ENCODE data around the gene FRS3. TPM values are rescaled to one million over a fixed set of nuclear protein-coding genes. Genes with fewer than 3 reads are reported as not detected.
A peak's percentile ranks its signal among the peaks of the same experiment; 100 is the strongest.

The FRS3 gene
- total and polyA plus RNA-seq, 2 of the 13 experiments (the other 11 are each of a cell fraction or from before 2014, with no cell fraction given), result 3.0 to 7.4 TPM

- TF ChIP-seq ZBTB40 (IDR thresholded peaks at IDR 0.05) (no peak), ZBTB40 (CRISPR knock-in tag; IDR thresholded peaks at IDR 0.05) (no peak), ZBTB43 (CRISPR knock-in tag; conservative IDR thresholded peaks at IDR 0.05) (no peak), FOXA1 (IDR thresholded peaks at IDR 0.05) (no peak), FOXA1 (CRISPR knock-in tag; IDR thresholded peaks at IDR 0.05) (peak; percentile 80), HOXA3 (CRISPR knock-in tag; IDR thresholded peaks at IDR 0.05) (peak; percentile 39; the same call in 1 of the 2 replicates), ZNF224 (CRISPR knock-in tag; IDR thresholded peaks at IDR 0.05) (no peak), ZNF784 (CRISPR knock-in tag; IDR thresholded peaks at IDR 0.05; ENCODE audit: borderline replicate concordance) (no peak), THRA (CRISPR knock-in tag; IDR thresholded peaks at IDR 0.05; ENCODE audit: borderline replicate concordance) (peak; percentile 28; the same call in 1 of the 2 replicates), ZBTB42 (CRISPR knock-in tag; IDR thresholded peaks at IDR 0.05) (no peak), TRIM24 (CRISPR knock-in tag; IDR thresholded peaks at IDR 0.05) (no peak), SMC3 (IDR thresholded peaks at IDR 0.05; ENCODE audit: low read length) (no peak), ZNF749 (CRISPR knock-in tag; IDR thresholded peaks at IDR 0.05; ENCODE audit: borderline replicate concordance) (no peak), ONECUT2 (CRISPR knock-in tag; IDR thresholded peaks at IDR 0.05) (no peak), PHF8 (CRISPR knock-in tag; IDR thresholded peaks at IDR 0.05) (peak; percentile 19; the same call in 1 of the 2 replicates)
These were observed 31.2 kb downstream of the FRS3 start (continued) for GRCh38 chr6:41748542-41748941.
